Effector memory CD4-positive, alpha-beta T cell (primary cell): Measurements from ENCODE around the gene SOAT1.
"Not testable (repeated sequence)": the region's sequence is repeated elsewhere in the genome, so short reads cannot be mapped to it uniquely, and the experiment has no call there.

Experiments used
- DNase-seq, 3 donors: peaks; one replicate each; pipeline ENCODE4 v3.0.0-alpha.2; 2020
- H3K27ac ChIP-seq: 2 replicates; pipeline ENCODE4 v1.7.0; 2013; ENCODE audit warnings: mild to moderate bottlenecking, low read length, moderate library complexity; ENCODE audit not compliant: insufficient read depth, poor library complexity, severe bottlenecking
- H3K27me3 ChIP-seq: replicated peaks from 2 replicates; pipeline ENCODE4 v1.7.0; 2013; ENCODE audit warnings: mild to moderate bottlenecking, low read length; ENCODE audit not compliant: insufficient read depth, control insufficient read depth, poor library complexity, severe bottlenecking
- H3K36me3 ChIP-seq: 2 replicates; pipeline ENCODE4 v1.7.0; 2013; ENCODE audit warnings: mild to moderate bottlenecking, low read length, moderate library complexity; ENCODE audit not compliant: control insufficient read depth, insufficient read depth
- H3K4me1 ChIP-seq: 2 replicates; pipeline ENCODE4 v1.7.0; 2013; ENCODE audit warnings: low read length, mild to moderate bottlenecking; ENCODE audit not compliant: control insufficient read depth, insufficient read depth, poor library complexity, severe bottlenecking
- H3K4me3 ChIP-seq: 2 replicates; pipeline ENCODE4 v1.7.0; 2013; ENCODE audit warnings: low read length, low read depth, mild to moderate bottlenecking; ENCODE audit not compliant: insufficient read depth, poor library complexity, severe bottlenecking
- H3K9me3 ChIP-seq: 2 replicates; pipeline ENCODE4 v1.7.0; 2013; ENCODE audit warnings: mild to moderate bottlenecking, low read length, moderate library complexity; ENCODE audit not compliant: control insufficient read depth

Gene SOAT1

DNA sequence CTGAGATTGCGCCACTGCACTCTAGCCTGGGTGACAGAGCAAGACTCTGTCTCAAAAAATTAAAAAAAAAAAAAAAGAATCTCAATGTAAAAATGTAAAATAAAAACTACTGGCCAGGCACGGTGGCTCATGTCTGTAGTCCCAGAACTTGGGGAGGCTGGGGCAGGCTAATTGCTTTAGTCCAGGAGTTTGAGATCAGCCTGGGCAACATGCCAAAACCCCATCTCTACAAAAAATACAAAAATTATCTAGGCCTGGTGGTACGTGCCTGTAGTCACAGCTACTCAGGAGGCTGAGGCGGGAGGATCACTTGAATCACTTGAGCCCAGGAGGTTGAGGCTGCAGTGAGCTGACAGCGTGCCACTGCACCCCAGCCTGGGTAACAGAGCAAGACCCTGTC is 19.2 kb upstream of the SOAT1 start:
- not testable (repeated sequence) for H3K27ac ChIP-seq, H3K4me1 ChIP-seq, DNase-seq, H3K36me3 ChIP-seq, H3K9me3 ChIP-seq, H3K27me3 ChIP-seq, H3K4me3 ChIP-seq

DNA sequence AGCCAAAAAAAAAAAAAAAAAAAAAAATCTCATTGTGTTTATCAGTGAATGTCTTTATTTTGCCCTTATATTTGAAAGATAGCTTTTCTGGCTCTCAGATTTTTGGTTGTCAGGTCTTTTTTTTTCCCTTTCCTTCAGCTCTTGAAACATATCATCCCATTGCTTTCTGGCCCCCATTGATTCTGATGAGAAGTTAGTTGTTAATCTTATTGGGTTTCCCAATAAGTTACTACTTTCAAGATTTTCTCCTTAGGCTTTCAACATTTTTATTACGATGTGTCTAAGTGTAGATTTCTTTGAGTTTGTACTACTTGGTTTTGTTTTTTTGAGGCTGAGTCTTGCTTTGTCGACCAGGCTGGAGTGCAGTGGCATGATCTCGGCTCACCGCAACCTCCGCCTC is 14.7 kb upstream of the SOAT1 start:
- Histone ChIP-seq H3K4me3 (no peak overlapping the region), H3K27me3 (no peaks in the 10 kb centered on the region)

DNA sequence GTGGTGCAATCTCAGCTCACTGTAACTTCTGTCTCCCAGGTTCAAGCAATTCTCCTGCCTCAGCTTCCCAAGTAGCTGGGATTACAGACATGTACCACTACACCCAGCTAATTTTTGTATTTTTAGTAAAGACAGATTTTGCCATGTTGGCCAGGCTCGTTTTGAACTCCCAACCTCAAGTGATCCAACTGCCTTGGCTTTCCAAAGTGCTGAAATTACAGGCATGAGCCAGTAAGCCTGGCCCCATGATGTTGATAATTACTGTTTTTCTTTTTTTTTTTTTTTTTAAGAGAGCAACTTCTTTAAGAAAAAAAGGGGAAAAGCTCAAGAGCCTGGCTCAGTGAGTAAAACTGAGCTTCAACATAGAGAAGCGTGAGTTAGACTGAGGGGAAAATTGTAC is 9.6 kb upstream of the SOAT1 start:
- DNase-seq = no peak
- no peak overlapping the region for H3K4me3 ChIP-seq
- H3K4me1 ChIP-seq = no peaks in the 10 kb centered on the region
- no peaks in the 10 kb centered on the region for H3K27me3 ChIP-seq
- H3K36me3 ChIP-seq = no peaks in the 10 kb centered on the region
- H3K9me3 ChIP-seq = no peaks in the 10 kb centered on the region
- no peak overlapping the region for H3K27ac ChIP-seq

More for the DNA sequence above, 14.7 kb upstream of the SOAT1 start:
- no peaks in the 10 kb centered on the region for H3K9me3 ChIP-seq
- H3K27ac ChIP-seq = no peak overlapping the region
- no peaks in the 10 kb centered on the region for H3K4me1 ChIP-seq
- DNase-seq = no peak
- no peaks in the 10 kb centered on the region for H3K36me3 ChIP-seq

DNA sequence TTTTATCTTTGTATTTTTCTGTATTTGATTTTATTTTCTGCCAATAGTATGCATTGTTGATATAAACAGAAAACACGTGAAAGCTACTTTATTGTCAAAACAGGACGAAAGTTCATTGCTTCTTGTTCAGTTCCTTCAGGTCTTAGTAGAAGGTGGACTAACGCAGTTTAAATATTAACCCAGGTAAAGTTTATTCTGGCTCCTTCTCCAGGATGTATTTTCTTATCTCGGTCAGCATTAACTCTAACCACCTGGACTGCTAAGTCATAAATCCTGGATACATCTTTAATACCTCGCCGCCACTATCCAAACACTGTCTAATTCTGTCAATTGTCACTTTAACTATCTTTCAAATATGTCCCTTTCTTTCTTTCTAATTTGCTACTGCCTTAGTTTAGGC is 5.7 kb upstream of the SOAT1 start:
- no peak overlapping the region for H3K27ac ChIP-seq
- no peaks in the 10 kb centered on the region for H3K9me3 ChIP-seq
- no peak for DNase-seq
- H3K36me3 ChIP-seq = no peaks in the 10 kb centered on the region
- H3K27me3 ChIP-seq = no peaks in the 10 kb centered on the region
- H3K4me3 ChIP-seq = no peak overlapping the region
- no peaks in the 10 kb centered on the region for H3K4me1 ChIP-seq

DNA sequence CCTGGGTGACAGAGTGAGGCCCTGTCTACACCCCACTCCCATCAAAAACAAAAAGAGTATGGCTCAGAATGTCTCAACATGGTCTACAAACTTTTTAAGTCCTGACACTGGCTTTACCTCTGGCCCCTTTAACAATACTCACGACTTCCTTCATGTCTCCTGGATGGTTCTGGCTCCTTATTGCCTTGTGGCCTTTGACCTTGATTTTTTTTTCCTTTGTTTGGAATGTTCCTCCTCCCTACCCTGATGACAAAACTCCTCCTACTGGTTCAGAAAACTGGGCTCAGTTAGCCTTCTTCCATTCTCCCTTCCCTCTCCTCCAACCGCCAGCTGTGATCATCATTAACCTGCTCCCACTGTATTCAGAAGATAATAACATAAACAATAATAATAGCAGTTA is 4.6 kb upstream of the SOAT1 start:
- Histone ChIP-seq H3K27ac (no peak overlapping the region), H3K4me3 (no peak overlapping the region), H3K27me3 (no peaks in the 10 kb centered on the region), H3K9me3 (no peaks in the 10 kb centered on the region), H3K4me1 (peaks cover 4% of the 10 kb centered on the region), H3K36me3 (no peaks in the 10 kb centered on the region)
- DNase-seq = no peak

DNA sequence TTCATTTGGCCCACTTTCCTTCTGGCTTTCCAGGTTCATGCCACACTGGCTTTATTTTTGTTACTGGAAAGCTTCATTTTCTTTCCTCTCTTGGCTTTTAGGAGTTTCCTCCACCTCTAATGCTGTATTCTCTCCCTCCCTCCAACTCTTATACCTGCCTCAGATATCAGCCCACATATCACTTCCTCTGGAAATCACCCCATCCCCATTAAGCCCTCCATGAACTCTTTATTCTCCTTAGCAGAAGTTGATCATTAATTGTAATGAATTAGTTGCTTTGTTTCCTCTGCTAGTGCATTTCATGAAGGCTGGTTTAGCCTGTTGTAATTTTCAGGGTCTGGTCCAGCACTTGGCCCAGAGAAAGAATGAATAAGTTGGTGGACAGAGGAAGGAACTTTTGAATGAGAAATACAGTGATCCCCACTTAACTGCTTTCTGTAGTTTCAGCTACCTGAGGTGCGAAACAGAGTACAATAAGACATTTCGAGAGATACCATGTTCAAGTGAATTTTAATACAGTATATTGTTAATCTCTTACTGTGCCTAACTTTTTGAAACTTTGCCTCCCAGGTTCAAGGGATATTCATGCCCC is 1.7 kb downstream of the SOAT1 start:
- Histone ChIP-seq H3K27me3 (no peaks in the 10 kb centered on the region), H3K36me3 (no peaks in the 10 kb centered on the region), H3K9me3 (no peaks in the 10 kb centered on the region), H3K4me3 (peak overlapping the region; percentile 93), H3K4me1 (peaks cover 30% of the 10 kb centered on the region), H3K27ac (peak overlapping the region; percentile 90)
- DNase-seq = no peak

DNA sequence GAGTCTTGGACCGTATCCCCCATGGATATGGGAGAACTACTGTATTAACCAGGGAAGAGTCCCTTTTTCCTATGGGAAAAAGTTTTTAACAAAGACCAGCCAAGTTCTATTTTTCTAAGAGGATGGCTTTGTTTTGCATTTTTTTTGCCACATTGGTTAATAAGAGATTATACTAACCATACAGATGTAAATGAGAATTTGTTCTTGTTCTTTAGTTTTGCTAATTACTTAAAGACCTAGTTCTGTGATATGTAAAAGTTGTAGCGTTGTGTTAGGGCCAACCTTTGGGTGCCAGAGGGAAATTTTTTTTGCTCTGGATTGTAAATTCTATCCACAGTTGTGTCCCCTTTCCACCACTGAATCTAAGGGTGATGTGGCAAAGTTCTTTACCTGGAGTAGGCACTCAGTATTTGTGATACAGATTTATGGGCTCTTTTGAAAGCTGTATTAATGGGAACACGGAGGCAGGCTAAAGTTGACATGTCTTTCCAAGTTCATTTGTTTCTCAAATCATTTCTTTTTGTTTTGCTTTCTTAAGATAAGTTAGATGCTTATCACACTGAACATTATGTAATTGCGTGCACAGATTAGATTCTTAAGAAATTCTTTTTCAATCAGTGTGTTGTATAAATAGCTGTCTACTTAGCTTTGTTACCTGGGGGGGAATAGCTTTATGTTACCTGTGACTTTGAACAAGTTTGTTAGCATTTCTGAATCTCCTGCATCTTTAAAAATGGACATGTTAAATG is 2.9 kb downstream of the SOAT1 start:
- Histone ChIP-seq H3K36me3 (no peaks in the 10 kb centered on the region), H3K27ac (no peak overlapping the region), H3K9me3 (no peaks in the 10 kb centered on the region), H3K27me3 (no peaks in the 10 kb centered on the region), H3K4me1 (peaks cover 30% of the 10 kb centered on the region), H3K4me3 (no peak overlapping the region)
- DNase-seq = no peak

DNA sequence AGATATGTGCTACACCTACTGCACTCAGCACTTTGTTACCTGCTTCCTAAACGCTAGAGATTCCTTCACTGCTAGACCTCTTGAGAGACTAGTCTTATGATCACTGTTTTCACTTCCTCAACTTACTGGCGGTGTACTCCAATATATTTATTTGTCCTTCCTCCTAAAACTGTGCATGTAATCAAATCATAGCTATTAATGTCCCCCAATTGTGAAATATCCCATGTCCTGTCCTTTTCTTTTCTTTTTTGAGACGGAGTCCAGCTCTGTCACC is 3.4 kb downstream of the SOAT1 start:
- Histone ChIP-seq H3K27me3 (no peaks in the 10 kb centered on the region), H3K9me3 (no peaks in the 10 kb centered on the region), H3K36me3 (no peaks in the 10 kb centered on the region), H3K4me1 (peaks cover 30% of the 10 kb centered on the region), H3K4me3 (no peak overlapping the region), H3K27ac (no peak overlapping the region)
- DNase-seq = no peak

DNA sequence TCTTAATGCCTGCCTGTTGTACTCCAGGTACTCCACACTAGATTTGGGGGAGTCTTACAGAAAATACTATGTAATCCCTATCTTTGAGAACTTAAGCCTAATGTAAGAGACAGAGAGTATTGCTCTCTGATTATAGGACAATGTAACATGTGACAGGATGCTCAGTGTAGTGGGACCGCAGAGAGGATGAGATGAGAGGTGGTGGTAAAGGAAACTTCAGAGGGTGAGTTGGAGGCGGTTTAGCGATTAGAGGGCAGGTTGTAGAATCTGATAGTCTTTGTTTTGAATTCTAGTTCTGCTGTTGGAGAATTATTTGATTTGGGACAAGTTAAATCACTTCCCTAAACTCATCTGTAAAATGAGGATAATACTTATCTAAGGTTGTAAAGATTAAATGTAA is 5.4 kb downstream of the SOAT1 start:
- DNase-seq = peak; percentile 7 to 34 (median 32)
- H3K27me3 ChIP-seq = no peaks in the 10 kb centered on the region
- peaks cover 26% of the 10 kb centered on the region for H3K4me1 ChIP-seq
- H3K4me3 ChIP-seq = no peak overlapping the region
- H3K36me3 ChIP-seq = peaks cover 8% of the 10 kb centered on the region
- H3K27ac ChIP-seq = no peak overlapping the region
- no peaks in the 10 kb centered on the region for H3K9me3 ChIP-seq

DNA sequence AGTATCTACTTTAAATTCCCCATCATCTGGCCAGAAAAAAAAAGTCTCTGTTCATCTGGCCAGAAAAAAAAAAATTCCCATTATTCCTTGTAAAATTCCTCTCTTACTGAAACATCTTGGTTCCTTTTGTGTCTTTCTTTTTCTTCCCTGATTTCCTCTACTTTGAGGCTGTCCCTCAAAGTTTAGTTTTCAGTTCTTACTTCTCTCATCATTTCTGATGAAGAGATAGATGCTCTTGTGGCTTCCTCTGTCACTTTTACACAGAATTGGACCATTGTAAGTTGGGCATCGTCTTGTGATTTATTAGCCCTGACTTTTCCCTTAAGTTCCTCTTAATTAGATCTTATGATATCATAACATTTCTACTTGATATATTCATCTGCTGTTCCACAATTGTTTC is 6.5 kb downstream of the SOAT1 start:
- H3K4me3 ChIP-seq = no peak overlapping the region
- DNase-seq = no peak
- no peaks in the 10 kb centered on the region for H3K27me3 ChIP-seq
- H3K27ac ChIP-seq = no peak overlapping the region
- H3K4me1 ChIP-seq = peaks cover 23% of the 10 kb centered on the region
- no peaks in the 10 kb centered on the region for H3K9me3 ChIP-seq
- H3K36me3 ChIP-seq = peaks cover 12% of the 10 kb centered on the region
